Cardiac fibroblast (primary cell): Measurements from ENCODE around the gene ALDH1L2.

Experiments used
- DNase-seq, 2 donors: peaks; one replicate each; pipeline versions ENCODE4 v3.0.0 to v3.0.0-alpha.2; 2010; ENCODE audit warnings: low read depth in 2 of 2
- H3K4me3 ChIP-seq, 2 donors: replicated peaks in 1 of 2; 1 replicate in 1 of 2; 2 replicates in 1 of 2; pipeline ENCODE4 v1.5.1; 2011; ENCODE audit warnings: low read depth in 2 of 2, low read length in 2 of 2, mild to moderate bottlenecking in 2 of 2, moderate library complexity in 1 of 2
- TF ChIP-seq, protein P1 (sequence below): IDR thresholded peaks from one replicate; pipeline ENCODE4 v1.5.1; 2011; ENCODE audit warnings: low read depth, mild to moderate bottlenecking, low read length, inconsistent platforms

The ALDH1L2 gene

DNA sequence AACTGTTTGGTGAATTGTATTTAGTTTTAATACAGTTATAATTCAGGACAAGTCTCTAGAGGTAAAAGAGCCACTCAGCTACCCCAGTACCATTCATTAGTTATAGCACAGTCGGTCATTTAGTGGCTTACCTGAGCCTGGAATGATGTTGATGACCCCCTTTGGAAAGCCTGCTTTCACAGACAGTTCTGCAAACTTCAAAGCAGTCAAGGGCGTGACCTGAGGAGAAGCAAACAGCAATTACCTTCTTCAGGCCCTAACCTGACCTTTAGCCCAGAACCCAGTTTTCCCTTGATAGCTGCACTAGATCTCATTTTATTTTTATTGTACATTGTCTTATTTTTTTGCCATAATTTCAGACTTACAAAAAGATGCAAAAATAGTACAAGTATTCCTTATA lies 43.8 kb downstream of the ALDH1L2 start:
- TF ChIP-seq, protein P1, sequence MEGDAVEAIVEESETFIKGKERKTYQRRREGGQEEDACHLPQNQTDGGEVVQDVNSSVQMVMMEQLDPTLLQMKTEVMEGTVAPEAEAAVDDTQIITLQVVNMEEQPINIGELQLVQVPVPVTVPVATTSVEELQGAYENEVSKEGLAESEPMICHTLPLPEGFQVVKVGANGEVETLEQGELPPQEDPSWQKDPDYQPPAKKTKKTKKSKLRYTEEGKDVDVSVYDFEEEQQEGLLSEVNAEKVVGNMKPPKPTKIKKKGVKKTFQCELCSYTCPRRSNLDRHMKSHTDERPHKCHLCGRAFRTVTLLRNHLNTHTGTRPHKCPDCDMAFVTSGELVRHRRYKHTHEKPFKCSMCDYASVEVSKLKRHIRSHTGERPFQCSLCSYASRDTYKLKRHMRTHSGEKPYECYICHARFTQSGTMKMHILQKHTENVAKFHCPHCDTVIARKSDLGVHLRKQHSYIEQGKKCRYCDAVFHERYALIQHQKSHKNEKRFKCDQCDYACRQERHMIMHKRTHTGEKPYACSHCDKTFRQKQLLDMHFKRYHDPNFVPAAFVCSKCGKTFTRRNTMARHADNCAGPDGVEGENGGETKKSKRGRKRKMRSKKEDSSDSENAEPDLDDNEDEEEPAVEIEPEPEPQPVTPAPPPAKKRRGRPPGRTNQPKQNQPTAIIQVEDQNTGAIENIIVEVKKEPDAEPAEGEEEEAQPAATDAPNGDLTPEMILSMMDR: no peak
- DNase-seq: no peak
- H3K4me3 ChIP-seq: no peak overlapping the region

GRCh38 chr12:105036937-105037649 lies 47.2 kb downstream of the ALDH1L2 start:
- DNase-seq: no peak
- TF ChIP-seq, protein P1: no peak

GRCh38 chr12:105033851-105034250 lies 50.4 kb downstream of the ALDH1L2 start:
- TF ChIP-seq, protein P1: no peak
- DNase-seq: peak in 1 of 2 donors; percentile 8
- no peak overlapping the region for H3K4me3 ChIP-seq

More at GRCh38 chr12:105036937-105037649, 47.2 kb downstream of the ALDH1L2 start:
- no peak overlapping the region for H3K4me3 ChIP-seq

DNA sequence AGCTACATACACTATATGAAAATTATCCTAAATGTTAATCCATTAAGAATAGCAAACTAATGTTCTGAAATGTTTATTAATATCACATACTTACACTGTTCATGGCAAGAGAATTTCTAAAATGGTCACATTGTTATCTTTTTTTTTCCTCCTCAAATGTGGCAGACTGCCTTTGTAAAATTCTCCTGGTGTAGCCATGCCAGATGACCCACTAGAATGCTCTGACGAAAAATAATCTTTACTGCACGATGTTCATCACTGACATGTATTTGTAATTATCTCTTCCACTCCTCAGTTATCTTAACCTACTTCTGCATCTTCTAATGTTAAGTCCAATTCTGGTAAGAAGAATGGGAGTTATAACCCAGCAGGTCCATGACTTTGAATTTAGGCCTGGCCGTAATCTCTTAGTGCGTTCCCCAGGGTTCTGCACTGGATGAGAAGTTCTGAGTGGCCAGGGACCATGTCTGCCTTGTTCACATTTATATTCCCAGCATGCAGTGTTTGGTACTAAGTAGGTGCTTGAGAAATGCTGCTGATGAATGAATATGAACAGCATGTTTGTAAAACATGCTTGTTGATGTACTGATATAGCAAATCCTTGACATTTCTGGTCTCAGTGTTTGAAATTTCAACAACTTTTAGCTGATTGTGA lies 51.4 kb downstream of the ALDH1L2 start:
- DNase-seq: peak in 1 of 2 donors; percentile 54
- TF ChIP-seq, protein P1: no peak
- H3K4me3 ChIP-seq: no peak overlapping the region

DNA sequence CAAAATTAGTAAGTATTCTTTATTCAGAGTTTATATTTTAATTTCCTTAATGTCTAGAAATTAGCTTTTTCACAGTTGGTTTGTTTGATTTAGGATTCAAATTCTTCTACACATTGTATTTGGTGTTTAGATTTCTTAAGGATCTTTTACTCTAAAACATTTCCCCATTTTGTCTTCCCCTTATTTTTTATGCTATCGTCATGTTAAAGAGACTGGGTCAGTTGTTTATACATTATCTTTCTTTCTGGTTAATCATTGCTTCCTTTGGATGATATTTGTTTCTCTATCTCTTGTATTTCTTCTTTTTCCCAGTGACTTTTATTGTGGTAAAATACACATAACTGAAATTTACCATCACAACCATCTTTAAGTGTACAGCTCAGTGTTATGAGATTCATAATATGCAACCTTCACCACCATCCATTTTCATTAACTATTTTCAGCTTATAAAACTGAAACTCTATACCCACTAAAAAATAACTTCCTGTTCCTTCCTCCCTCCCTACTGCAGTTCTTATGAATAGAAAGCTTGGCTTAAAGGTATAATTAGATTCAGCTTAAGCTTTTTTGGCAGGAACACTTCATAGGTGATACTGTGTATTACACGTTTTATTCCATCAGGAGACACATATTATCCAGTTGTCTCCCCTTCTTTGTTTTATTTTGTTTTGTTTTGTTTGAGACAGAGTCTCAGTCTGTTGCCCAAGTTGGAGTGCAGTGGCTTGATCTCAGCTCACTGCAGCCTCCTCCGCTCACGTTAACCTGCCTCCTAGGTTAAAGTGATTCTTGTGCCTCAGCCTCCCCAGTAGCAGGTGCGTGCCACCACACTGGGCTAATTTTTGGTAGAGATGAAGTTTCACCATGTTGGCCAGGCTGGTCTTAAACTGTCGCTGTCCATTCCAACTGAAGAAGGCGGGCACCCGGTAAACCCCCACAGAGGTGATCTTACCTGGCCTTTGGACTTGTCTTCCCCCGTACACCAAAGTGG lies 53.1 kb downstream of the ALDH1L2 start:
- no peak for DNase-seq
- no peak overlapping the region for H3K4me3 ChIP-seq
- TF ChIP-seq, protein P1: no peak

DNA sequence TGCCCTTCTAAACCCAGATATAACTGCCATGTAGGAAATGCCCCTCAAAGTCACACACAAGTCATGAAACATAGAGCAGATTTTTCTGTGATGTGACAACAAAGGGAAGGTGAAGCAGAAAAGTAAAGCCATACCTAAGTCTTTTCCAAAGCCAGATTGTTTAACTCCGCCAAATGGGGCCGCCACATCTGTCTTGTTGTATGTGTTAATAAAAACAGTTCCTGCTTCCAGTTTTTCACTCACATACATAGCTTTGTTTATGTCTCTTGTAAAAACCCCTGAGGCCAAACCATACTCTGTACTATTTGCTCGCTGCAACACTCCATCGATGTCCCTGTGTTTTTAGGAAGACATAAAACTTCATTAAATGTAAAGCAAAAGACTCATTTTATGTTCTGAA lies 57.8 kb downstream of the ALDH1L2 start:
- TF ChIP-seq, protein P1: no peak
- H3K4me3 ChIP-seq: no peak overlapping the region
- no peak for DNase-seq
